22Rv1 (cell line): ENCODE results near the gene DCC.

Source experiments
- ZFX ChIP-seq: fragments of 450-650 bp; IDR thresholded peaks from 2 replicates; pipeline ENCODE4 v1.6.1; 2017; ENCODE audit warnings: antibody characterized with exemption, borderline replicate concordance
- TF ChIP-seq, protein P1 (sequence below): fragments of 450-650 bp; IDR thresholded peaks from 2 replicates; pipeline ENCODE4 v1.5.1; 2017; ENCODE audit warnings: mild to moderate bottlenecking

DNA sequence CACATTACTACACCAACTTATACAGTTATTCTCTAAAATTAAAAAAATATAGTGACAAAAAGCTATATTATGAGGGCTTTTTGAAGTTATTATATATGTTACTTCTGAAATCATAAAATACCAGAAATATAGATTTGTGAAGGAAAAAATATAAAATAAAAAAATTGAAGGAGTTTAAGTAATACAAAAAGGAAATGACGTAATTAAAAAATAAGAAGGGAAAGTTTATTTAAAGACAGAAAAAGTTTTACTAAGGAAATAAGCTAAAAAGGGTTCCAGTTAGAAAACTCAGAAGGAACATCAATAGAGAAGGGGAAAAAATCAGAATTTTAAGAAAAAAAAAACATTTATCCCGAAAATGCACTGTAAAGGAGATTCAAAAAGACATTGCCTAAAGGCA is 1187.4 kb downstream of the DCC start:
- TF ChIP-seq, protein P1, sequence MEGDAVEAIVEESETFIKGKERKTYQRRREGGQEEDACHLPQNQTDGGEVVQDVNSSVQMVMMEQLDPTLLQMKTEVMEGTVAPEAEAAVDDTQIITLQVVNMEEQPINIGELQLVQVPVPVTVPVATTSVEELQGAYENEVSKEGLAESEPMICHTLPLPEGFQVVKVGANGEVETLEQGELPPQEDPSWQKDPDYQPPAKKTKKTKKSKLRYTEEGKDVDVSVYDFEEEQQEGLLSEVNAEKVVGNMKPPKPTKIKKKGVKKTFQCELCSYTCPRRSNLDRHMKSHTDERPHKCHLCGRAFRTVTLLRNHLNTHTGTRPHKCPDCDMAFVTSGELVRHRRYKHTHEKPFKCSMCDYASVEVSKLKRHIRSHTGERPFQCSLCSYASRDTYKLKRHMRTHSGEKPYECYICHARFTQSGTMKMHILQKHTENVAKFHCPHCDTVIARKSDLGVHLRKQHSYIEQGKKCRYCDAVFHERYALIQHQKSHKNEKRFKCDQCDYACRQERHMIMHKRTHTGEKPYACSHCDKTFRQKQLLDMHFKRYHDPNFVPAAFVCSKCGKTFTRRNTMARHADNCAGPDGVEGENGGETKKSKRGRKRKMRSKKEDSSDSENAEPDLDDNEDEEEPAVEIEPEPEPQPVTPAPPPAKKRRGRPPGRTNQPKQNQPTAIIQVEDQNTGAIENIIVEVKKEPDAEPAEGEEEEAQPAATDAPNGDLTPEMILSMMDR = no peak
- no peak for TF ChIP-seq ZFX
